ENCODE results near the gene TRAPPC3. TPM values are rescaled to one million over a fixed set of nuclear protein-coding genes. Genes with fewer than 3 reads are reported as not detected.

Gene TRAPPC3
- total RNA-seq, 1 experiment from 2014 or later, result 52.7 TPM

GRCh38 chr1:36126005-36126716 is 23.1 kb downstream of the TRAPPC3 start:
- no CpG with 5 or more reads among the region's 21 CpGs for WGBS (ENCODE audit: extremely low coverage, insufficient read length, low lambda C conversion rate)
- Histone ChIP-seq H3K14ac (ENCODE audit: insufficient read depth, low read length) (no peak overlapping the region), H2BK12ac (ENCODE audit: insufficient read length, low read depth, low read length) (no peak overlapping the region), H2BK120ac (ENCODE audit: low read depth, low read length, poor library complexity, severe bottlenecking) (no peak overlapping the region), H3K23me2 (ENCODE audit: insufficient read length, low read depth, low read length, poor library complexity, severe bottlenecking) (peaks cover 2% of the 10 kb centered on the region), H4K8ac (replicated peaks; ENCODE audit: insufficient read length, low read depth, low read length) (no peak overlapping the region), H2BK5ac (ENCODE audit: insufficient read length, low read length) (no peak overlapping the region), H2AK5ac (ENCODE audit: insufficient read length, low read length) (no peak overlapping the region), H3K4me1 (ENCODE audit: insufficient read depth, low read length) (peaks cover 2% of the 10 kb centered on the region; the same call in 1 of the 2 replicates), H3K79me2 (ENCODE audit: insufficient read depth, low read length) (no peaks in the 10 kb centered on the region), H3K56ac (ENCODE audit: insufficient read length, low read depth, low read length) (no peak overlapping the region), H3K4me2 (ENCODE audit: insufficient read depth, insufficient read length, low read length) (no peak overlapping the region), H3K79me1 (ENCODE audit: insufficient read depth, low read depth, low read length, poor library complexity, severe bottlenecking) (no peaks in the 10 kb centered on the region), H3K27ac (ENCODE audit: insufficient read length, low read depth, low read length) (no peak overlapping the region), H2BK15ac (ENCODE audit: low read depth, low read length) (no peak overlapping the region), H3K27me3 (ENCODE audit: insufficient read depth, low read length) (peaks cover 17% of the 10 kb centered on the region; the same call in 1 of the 2 replicates), H3K18ac (ENCODE audit: insufficient read length, low read depth, low read length) (no peak overlapping the region), H2BK20ac (ENCODE audit: low read depth, low read length, poor library complexity, severe bottlenecking) (no peak overlapping the region), H3T11ph (ENCODE audit: low read length) (no peak overlapping the region), H4K91ac (ENCODE audit: insufficient read length, low read depth, low read length) (no peak overlapping the region), H4K20me1 (ENCODE audit: control insufficient read depth, insufficient read depth, insufficient read length) (no peaks in the 10 kb centered on the region), H3K9ac (ENCODE audit: extremely low read depth, insufficient read length, low read length) (no peak overlapping the region), H3K23ac (ENCODE audit: insufficient read length, low read depth, low read length) (no peak overlapping the region), H3K4ac (ENCODE audit: low read depth, low read length) (no peak overlapping the region), H4K5ac (ENCODE audit: insufficient read length, low read depth, low read length) (no peak overlapping the region), H3K9me3 (ENCODE audit: control insufficient read depth, low read depth, low read length) (no peaks in the 10 kb centered on the region), H2AFZ (ENCODE audit: low read length) (no peak overlapping the region)
- H3K4me3 Mint-ChIP-seq, result peak overlapping the region; percentile 52 to 77
- peaks cover 46% of the 10 kb centered on the region for H3K27me3 Mint-ChIP-seq (ENCODE audit: low read depth)
- H3K27ac Mint-ChIP-seq, result no peak overlapping the region
- H3K4me1 Mint-ChIP-seq, result peaks cover 12 to 15% of the 10 kb centered on the region in 2 experiments
- H3K36me3 Mint-ChIP-seq (ENCODE audit: insufficient read depth in 1 of 3, low read depth in 3 of 3), result no peaks in the 10 kb centered on the region
- H3K9me3 Mint-ChIP-seq, result no peaks in the 10 kb centered on the region; a peak in 1 of 5 replicates
- DNase-seq, result no peak
- no peak for TF ChIP-seq CTCF (conservative IDR thresholded peaks at IDR 0.05)
